ENCODE results near the gene SLC9A9.

The SLC9A9 gene

GRCh38 chr3:143261848-143262247 is 586.4 kb downstream of the SLC9A9 start:
- Mint-ChIP-seq H3K4me1 (peaks cover 3% of the 10 kb centered on the region), H3K9me3 (no peaks in the 10 kb centered on the region), H3K27me3 (no peaks in the 10 kb centered on the region), H3K4me3 (no peak overlapping the region), H3K27ac (no peak overlapping the region)
- ATAC-seq, result no peak
- DNase-seq, result no peak

GRCh38 chr3:143258692-143259091 is 589.6 kb downstream of the SLC9A9 start:
- Mint-ChIP-seq H3K4me1 (no peaks in the 10 kb centered on the region), H3K27ac (no peak overlapping the region), H3K4me3 (no peak overlapping the region), H3K9me3 (no peaks in the 10 kb centered on the region), H3K27me3 (no peaks in the 10 kb centered on the region)
- ATAC-seq (no peak), DNase-seq (no peak)

- H3K4me3 Mint-ChIP-seq, result no peak overlapping the region
- no peaks in the 10 kb centered on the region for H3K27me3 Mint-ChIP-seq
- DNase-seq (no peak), ATAC-seq (no peak)
- no peaks in the 10 kb centered on the region for H3K4me1 Mint-ChIP-seq
- H3K9me3 Mint-ChIP-seq, result no peaks in the 10 kb centered on the region
- no peak overlapping the region for H3K27ac Mint-ChIP-seq
Measured at GRCh38 chr3:143256416-143256815, 591.9 kb downstream of the SLC9A9 start.

GRCh38 chr3:143255739-143256138 is 592.5 kb downstream of the SLC9A9 start:
- no peak for ATAC-seq
- no peaks in the 10 kb centered on the region for H3K4me1 Mint-ChIP-seq

GRCh38 chr3:143252931-143253330 is 595.3 kb downstream of the SLC9A9 start:
- DNase-seq, result no peak
- Mint-ChIP-seq H3K4me3 (no peak overlapping the region), H3K9me3 (peaks cover 11 to 12% of the 10 kb centered on the region in 2 donors), H3K27me3 (no peaks in the 10 kb centered on the region), H3K4me1 (no peaks in the 10 kb centered on the region), H3K27ac (no peak overlapping the region)
- no peak for ATAC-seq

More at GRCh38 chr3:143255739-143256138, 592.5 kb downstream of the SLC9A9 start:
- H3K27ac Mint-ChIP-seq, result no peak overlapping the region
- H3K27me3 Mint-ChIP-seq, result no peaks in the 10 kb centered on the region
- no peak for DNase-seq
- H3K9me3 Mint-ChIP-seq, result peaks cover 2 to 7% of the 10 kb centered on the region in 2 donors
- H3K4me3 Mint-ChIP-seq, result no peak overlapping the region

- ATAC-seq (no peak), DNase-seq (no peak)
- Mint-ChIP-seq H3K27ac (peak overlapping the region in 1 of 2 donors; percentile 30), H3K9me3 (peaks cover 11 to 12% of the 10 kb centered on the region in 2 donors), H3K4me1 (no peaks in the 10 kb centered on the region), H3K4me3 (no peak overlapping the region), H3K27me3 (no peaks in the 10 kb centered on the region)
Measured at GRCh38 chr3:143249014-143249413, 599.3 kb downstream of the SLC9A9 start.

GRCh38 chr3:143247073-143247472 is 601.2 kb downstream of the SLC9A9 start:
- Mint-ChIP-seq H3K27me3 (no peaks in the 10 kb centered on the region), H3K9me3 (peaks cover 11 to 12% of the 10 kb centered on the region in 2 donors), H3K4me1 (no peaks in the 10 kb centered on the region), H3K4me3 (no peak overlapping the region), H3K27ac (no peak overlapping the region)
- DNase-seq (no peak), ATAC-seq (no peak)

- no peaks in the 10 kb centered on the region for H3K4me1 Mint-ChIP-seq
- H3K27ac Mint-ChIP-seq, result no peak overlapping the region
- H3K4me3 Mint-ChIP-seq, result no peak overlapping the region
- no peak for DNase-seq
- H3K27me3 Mint-ChIP-seq, result no peaks in the 10 kb centered on the region
- peaks cover 5 to 8% of the 10 kb centered on the region in 2 donors for H3K9me3 Mint-ChIP-seq
- ATAC-seq, result no peak
Measured at GRCh38 chr3:143245692-143246091, 602.6 kb downstream of the SLC9A9 start.

- Mint-ChIP-seq H3K27ac (no peak overlapping the region), H3K9me3 (peaks cover 0 to 4% of the 10 kb centered on the region in 2 donors), H3K4me3 (no peak overlapping the region), H3K4me1 (no peaks in the 10 kb centered on the region), H3K27me3 (no peaks in the 10 kb centered on the region)
- ATAC-seq, result no peak
- no peak for DNase-seq
Measured at GRCh38 chr3:143244516-143245063, 603.7 kb downstream of the SLC9A9 start.

GRCh38 chr3:143243686-143244085 is 604.6 kb downstream of the SLC9A9 start:
- Mint-ChIP-seq H3K4me3 (no peak overlapping the region), H3K4me1 (no peaks in the 10 kb centered on the region), H3K27ac (no peak overlapping the region), H3K27me3 (no peaks in the 10 kb centered on the region), H3K9me3 (peaks cover 0 to 2% of the 10 kb centered on the region in 2 donors)
- no peak for DNase-seq
- ATAC-seq, result no peak

- ATAC-seq, result no peak
- DNase-seq, result no peak
- H3K27ac Mint-ChIP-seq, result no peak overlapping the region
- H3K4me1 Mint-ChIP-seq, result no peaks in the 10 kb centered on the region
- no peak overlapping the region for H3K4me3 Mint-ChIP-seq
- no peaks in the 10 kb centered on the region for H3K27me3 Mint-ChIP-seq
- H3K9me3 Mint-ChIP-seq, result peaks cover 0 to 5% of the 10 kb centered on the region in 2 donors
Measured at GRCh38 chr3:143242691-143243090, 605.6 kb downstream of the SLC9A9 start.

GRCh38 chr3:143242101-143242500 is 606.2 kb downstream of the SLC9A9 start:
- Mint-ChIP-seq H3K27me3 (no peaks in the 10 kb centered on the region), H3K9me3 (peaks cover 0 to 5% of the 10 kb centered on the region in 2 donors), H3K4me3 (no peak overlapping the region), H3K4me1 (no peaks in the 10 kb centered on the region), H3K27ac (peak overlapping the region in 1 of 2 donors; percentile 20)
- ATAC-seq (no peak), DNase-seq (no peak)

- no peak overlapping the region for H3K4me3 Mint-ChIP-seq
- H3K27ac Mint-ChIP-seq, result no peak overlapping the region
- no peaks in the 10 kb centered on the region for H3K4me1 Mint-ChIP-seq
- peaks cover 0 to 9% of the 10 kb centered on the region in 2 donors for H3K9me3 Mint-ChIP-seq
- H3K27me3 Mint-ChIP-seq, result no peaks in the 10 kb centered on the region
- ATAC-seq, result no peak
- no peak for DNase-seq
Measured at GRCh38 chr3:143241481-143241951, 606.8 kb downstream of the SLC9A9 start.

- DNase-seq, result no peak
- Mint-ChIP-seq H3K27ac (no peak overlapping the region), H3K4me1 (no peaks in the 10 kb centered on the region), H3K27me3 (no peaks in the 10 kb centered on the region), H3K9me3 (peaks cover 0 to 9% of the 10 kb centered on the region in 2 donors), H3K4me3 (no peak overlapping the region)
- ATAC-seq, result no peak
Measured at GRCh38 chr3:143240886-143241285, 607.4 kb downstream of the SLC9A9 start.

GRCh38 chr3:143239031-143239430 is 609.2 kb downstream of the SLC9A9 start:
- peak overlapping the region in 1 of 2 donors; percentile 8 for H3K27ac Mint-ChIP-seq
- H3K4me3 Mint-ChIP-seq, result no peak overlapping the region
- DNase-seq (no peak), ATAC-seq (no peak)
- no peaks in the 10 kb centered on the region for H3K4me1 Mint-ChIP-seq
- H3K27me3 Mint-ChIP-seq, result no peaks in the 10 kb centered on the region
- peaks cover 0 to 17% of the 10 kb centered on the region in 2 donors for H3K9me3 Mint-ChIP-seq

- no peaks in the 10 kb centered on the region for H3K4me1 Mint-ChIP-seq
- no peak overlapping the region for H3K4me3 Mint-ChIP-seq
- peak overlapping the region in 1 of 2 donors; percentile 14 for H3K27ac Mint-ChIP-seq
- ATAC-seq, result no peak
- no peaks in the 10 kb centered on the region for H3K27me3 Mint-ChIP-seq
- H3K9me3 Mint-ChIP-seq, result peaks cover 0 to 23% of the 10 kb centered on the region in 2 donors
- no peak for DNase-seq
Measured at GRCh38 chr3:143237077-143237627, 611.1 kb downstream of the SLC9A9 start.

Data from stimulated activated naive CD8-positive, alpha-beta T cell treated with anti-CD3 and anti-CD28 coated beads, Interleukin-15, amount 100 ng/mL, for 72 hours (primary cell).